Muscle of arm (tissue), 12 donors: Measurements from ENCODE around the gene AQP9. TPM values are rescaled to one million over a fixed set of nuclear protein-coding genes. Genes with fewer than 3 reads are reported as not detected.
"Not testable (repeated sequence)": the region's sequence is repeated elsewhere in the genome, so short reads cannot be mapped to it uniquely, and the experiment has no call there.

Experiments
- DNase-seq: peaks from one replicate; pipeline ENCODE4 v3.0.0-alpha.2; 2013
- polyA plus RNA-seq, 12 donors: library from polyadenylated mRNA; unstranded; fragments of 120-200 nt; gene quantifications; one replicate each; pipeline ENCODE4 v1.2.1, GENCODE V29; 2013; ENCODE audit not compliant: insufficient read length in 12 of 12

Gene AQP9
- polyA plus RNA-seq, 12 donors = 0.10 to 0.92 (median 0.23) TPM; not detected in 2

- no peak for DNase-seq
Measured at GRCh38 chr15:58179741-58180381, 41.7 kb downstream of the AQP9 start.

- peak; percentile 49 for DNase-seq
Measured at GRCh38 chr15:58182460-58183163, 44.4 kb downstream of the AQP9 start.

GRCh38 chr15:58185439-58185838, 47.3 kb downstream of the AQP9 start:
- DNase-seq = no peak

- DNase-seq = no peak
Measured at GRCh38 chr15:58189148-58189811, 51.1 kb downstream of the AQP9 start.

- no peak for DNase-seq
Measured at GRCh38 chr15:58190419-58190818, 52.2 kb downstream of the AQP9 start.

- DNase-seq = not testable (repeated sequence)
Measured at GRCh38 chr15:58193636-58194035, 55.5 kb downstream of the AQP9 start.

GRCh38 chr15:58200739-58201138, 62.6 kb downstream of the AQP9 start:
- DNase-seq = no peak

- no peak for DNase-seq
Measured at GRCh38 chr15:58201516-58201915, 63.3 kb downstream of the AQP9 start.

- DNase-seq = peak; percentile 90
Measured at GRCh38 chr15:58203537-58203936, 65.4 kb downstream of the AQP9 start.

- no peak for DNase-seq
Measured at GRCh38 chr15:58206151-58206550, 68.0 kb downstream of the AQP9 start.

GRCh38 chr15:58208217-58208616, 70.0 kb downstream of the AQP9 start:
- DNase-seq = not testable (repeated sequence)

GRCh38 chr15:58209007-58209481, 70.9 kb downstream of the AQP9 start:
- not testable (repeated sequence) for DNase-seq

- DNase-seq = not testable (repeated sequence)
Measured at GRCh38 chr15:58210031-58210430, 71.8 kb downstream of the AQP9 start.

- no peak for DNase-seq
Measured at GRCh38 chr15:58212909-58213526, 74.8 kb downstream of the AQP9 start.

- DNase-seq = no peak
Measured at GRCh38 chr15:58213587-58214338, 75.6 kb downstream of the AQP9 start.

- no peak for DNase-seq
Measured at GRCh38 chr15:58214591-58215340, 76.6 kb downstream of the AQP9 start.

GRCh38 chr15:58217460-58217859, 79.3 kb downstream of the AQP9 start:
- DNase-seq = no peak

- DNase-seq = no peak
Measured at GRCh38 chr15:58221591-58222241, 83.5 kb downstream of the AQP9 start.

GRCh38 chr15:58222679-58223078, 84.5 kb downstream of the AQP9 start:
- DNase-seq = no peak

GRCh38 chr15:58223432-58223831, 85.3 kb downstream of the AQP9 start:
- DNase-seq = no peak
